HG02759 (cell line): Measurements from ENCODE around the gene MAP2K6.
"Not testable (repeated sequence)": the region's sequence is repeated elsewhere in the genome, so short reads cannot be mapped to it uniquely, and the experiment has no call there.

ENCODE experiments used
- ATAC-seq: cut with Tn5 transposase; IDR thresholded peaks from one replicate; pipeline ENCODE4 v1.9.1; 2021; ENCODE audit warnings: mild to moderate bottlenecking, moderate library complexity; ENCODE audit not compliant: unreplicated experiment

MAP2K6 gene

GRCh38 chr17:69454051-69454450, 39.6 kb downstream of the MAP2K6 start:
- ATAC-seq, result no peak

GRCh38 chr17:69455040-69455439, 40.5 kb downstream of the MAP2K6 start:
- no peak for ATAC-seq

GRCh38 chr17:69457603-69458002, 43.1 kb downstream of the MAP2K6 start:
- ATAC-seq, result no peak

- ATAC-seq, result no peak
Observed at GRCh38 chr17:69460963-69461922, 46.7 kb downstream of the MAP2K6 start.

GRCh38 chr17:69461951-69462369, 47.5 kb downstream of the MAP2K6 start:
- ATAC-seq, result no peak

- no peak for ATAC-seq
Observed at GRCh38 chr17:69462882-69463281, 48.4 kb downstream of the MAP2K6 start.

- no peak for ATAC-seq
Observed at GRCh38 chr17:69466451-69466850, 52.0 kb downstream of the MAP2K6 start.

- no peak for ATAC-seq
Observed at GRCh38 chr17:69466905-69467667, 52.6 kb downstream of the MAP2K6 start.

GRCh38 chr17:69468207-69468606, 53.7 kb downstream of the MAP2K6 start:
- ATAC-seq, result no peak

- no peak for ATAC-seq
Observed at GRCh38 chr17:69470702-69471101, 56.2 kb downstream of the MAP2K6 start.

- no peak for ATAC-seq
Observed at GRCh38 chr17:69471406-69471805, 56.9 kb downstream of the MAP2K6 start.

- no peak for ATAC-seq
Observed at GRCh38 chr17:69473841-69474831, 59.6 kb downstream of the MAP2K6 start.

- no peak for ATAC-seq
Observed at GRCh38 chr17:69477204-69477902, 62.9 kb downstream of the MAP2K6 start.

- no peak for ATAC-seq
Observed at GRCh38 chr17:69477903-69478266, 63.4 kb downstream of the MAP2K6 start.

GRCh38 chr17:69478916-69479315, 64.4 kb downstream of the MAP2K6 start:
- no peak for ATAC-seq

GRCh38 chr17:69479756-69480155, 65.3 kb downstream of the MAP2K6 start:
- ATAC-seq, result not testable (repeated sequence)

GRCh38 chr17:69480245-69480644, 65.7 kb downstream of the MAP2K6 start:
- ATAC-seq, result no peak

GRCh38 chr17:69485251-69485661, 70.8 kb downstream of the MAP2K6 start:
- ATAC-seq, result no peak

- no peak for ATAC-seq
Observed at GRCh38 chr17:69485901-69486643, 71.6 kb downstream of the MAP2K6 start.
